Fibroblast of pulmonary artery (primary cell): ENCODE data around the gene NFKBIB.
"Not testable (repeated sequence)": the region's sequence is repeated elsewhere in the genome, so short reads cannot be mapped to it uniquely, and the experiment has no call there.

Experiments used
- DNase-seq: peaks from one replicate; pipeline ENCODE4 v3.0.0-alpha.2; 2010; ENCODE audit warnings: low read depth
- H3K4me3 ChIP-seq: replicated peaks from 2 replicates; pipeline ENCODE4 v1.5.1; 2011; ENCODE audit warnings: low read depth, mild to moderate bottlenecking, control low read depth, low read length, moderate library complexity
- TF ChIP-seq, protein P1 (sequence below): IDR thresholded peaks from 2 replicates; pipeline ENCODE4 v1.5.1; 2011; ENCODE audit warnings: mild to moderate bottlenecking, control low read depth, low read length, inconsistent platforms; ENCODE audit errors: missing control alignments

Gene NFKBIB

DNA sequence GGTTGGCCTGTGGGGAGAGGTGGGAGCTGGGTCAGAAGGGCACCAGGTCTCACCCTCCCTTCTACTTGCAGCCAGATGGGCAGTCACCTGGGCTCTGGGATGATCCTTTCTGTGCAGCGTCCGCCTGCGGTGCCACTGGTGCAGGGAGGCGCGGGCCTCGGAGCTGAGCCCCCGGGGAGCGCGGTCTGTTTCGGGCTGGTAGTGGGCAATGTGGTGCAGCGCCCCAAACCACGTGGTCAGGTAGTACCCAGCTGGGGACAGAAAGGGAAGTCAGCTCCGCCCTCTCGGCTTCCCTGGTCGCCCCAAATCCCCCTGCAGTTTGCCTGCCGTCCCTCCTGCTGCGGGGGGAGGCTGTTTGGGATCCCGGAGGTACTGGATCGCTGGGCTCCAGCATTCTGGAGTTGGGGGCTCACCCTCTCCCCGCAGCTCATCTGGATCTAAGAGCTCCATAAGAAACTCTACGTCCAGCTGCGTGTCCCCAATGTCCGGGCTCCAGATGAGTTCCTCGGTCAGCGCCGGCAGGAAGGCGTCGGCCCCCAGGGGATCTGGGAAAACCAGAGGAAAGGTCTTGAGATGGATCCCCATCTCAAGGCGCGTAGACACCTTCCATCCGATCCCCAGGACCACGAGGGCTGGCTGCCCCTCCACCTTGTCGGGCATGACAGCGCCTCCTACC lies 30.5 kb upstream of the NFKBIB start:
- TF ChIP-seq, protein P1, sequence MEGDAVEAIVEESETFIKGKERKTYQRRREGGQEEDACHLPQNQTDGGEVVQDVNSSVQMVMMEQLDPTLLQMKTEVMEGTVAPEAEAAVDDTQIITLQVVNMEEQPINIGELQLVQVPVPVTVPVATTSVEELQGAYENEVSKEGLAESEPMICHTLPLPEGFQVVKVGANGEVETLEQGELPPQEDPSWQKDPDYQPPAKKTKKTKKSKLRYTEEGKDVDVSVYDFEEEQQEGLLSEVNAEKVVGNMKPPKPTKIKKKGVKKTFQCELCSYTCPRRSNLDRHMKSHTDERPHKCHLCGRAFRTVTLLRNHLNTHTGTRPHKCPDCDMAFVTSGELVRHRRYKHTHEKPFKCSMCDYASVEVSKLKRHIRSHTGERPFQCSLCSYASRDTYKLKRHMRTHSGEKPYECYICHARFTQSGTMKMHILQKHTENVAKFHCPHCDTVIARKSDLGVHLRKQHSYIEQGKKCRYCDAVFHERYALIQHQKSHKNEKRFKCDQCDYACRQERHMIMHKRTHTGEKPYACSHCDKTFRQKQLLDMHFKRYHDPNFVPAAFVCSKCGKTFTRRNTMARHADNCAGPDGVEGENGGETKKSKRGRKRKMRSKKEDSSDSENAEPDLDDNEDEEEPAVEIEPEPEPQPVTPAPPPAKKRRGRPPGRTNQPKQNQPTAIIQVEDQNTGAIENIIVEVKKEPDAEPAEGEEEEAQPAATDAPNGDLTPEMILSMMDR = no peak
- H3K4me3 ChIP-seq = peak overlapping the region; percentile 49
- DNase-seq = no peak

DNA sequence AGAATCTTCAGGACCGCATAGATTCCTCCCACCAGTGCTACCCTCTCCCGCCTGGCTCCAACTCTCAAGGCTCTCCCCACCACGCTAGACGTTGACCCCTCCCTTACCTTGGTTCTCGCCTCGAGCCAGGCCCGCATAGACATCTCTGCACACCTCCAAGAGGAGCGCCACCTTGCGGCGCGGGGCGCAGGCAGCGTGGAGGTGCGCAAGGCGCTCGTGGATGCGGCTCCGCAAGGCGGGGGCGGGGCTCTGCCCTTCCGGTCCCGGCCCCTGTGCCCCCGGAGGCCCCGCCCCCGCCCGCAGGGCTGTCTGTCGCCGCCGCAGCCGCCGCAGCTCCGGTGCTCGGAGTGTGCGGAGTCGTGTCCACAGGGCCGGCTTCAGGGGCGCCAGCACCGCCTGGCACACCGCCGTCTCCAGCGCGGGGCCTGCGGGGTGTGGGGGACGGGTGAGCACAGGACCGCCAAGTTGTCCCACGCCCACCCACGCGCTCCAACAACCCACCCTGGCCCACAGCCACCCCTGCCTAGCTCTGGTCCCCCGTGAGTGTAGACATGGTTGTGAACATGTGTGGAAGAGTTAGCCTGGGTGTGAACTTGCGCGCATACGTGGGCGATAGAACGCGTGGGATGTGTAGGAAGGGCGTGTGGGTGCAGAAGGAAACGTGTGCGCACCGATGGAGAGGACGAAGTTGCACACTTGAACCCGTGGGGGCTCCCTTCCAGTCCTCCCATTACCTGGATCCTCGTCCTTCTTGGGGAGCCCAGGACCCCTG lies 29.7 kb upstream of the NFKBIB start:
- TF ChIP-seq, protein P1 = peak; percentile 63
- peak; percentile 62 for DNase-seq
- H3K4me3 ChIP-seq = peak overlapping the region; percentile 49

DNA sequence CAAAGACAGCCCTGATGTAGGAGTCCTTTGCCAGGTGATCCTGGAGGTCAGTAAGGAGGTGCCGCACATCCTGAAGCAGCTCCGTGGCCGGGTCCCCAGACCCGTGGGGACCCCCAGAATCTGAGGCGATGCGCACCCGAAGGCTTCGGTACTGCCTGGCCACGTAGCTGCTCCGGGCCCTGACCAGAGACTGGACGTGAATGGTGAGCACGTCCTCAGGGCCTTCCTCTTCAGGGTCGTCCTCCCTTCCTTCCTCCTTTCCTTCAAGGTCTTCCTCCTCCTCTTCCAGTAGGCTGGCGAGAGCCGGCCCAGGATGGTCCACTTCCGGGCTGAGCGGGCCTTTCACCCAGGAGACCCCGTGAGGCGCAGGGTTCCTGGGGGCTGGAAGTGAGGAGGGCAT lies 29.2 kb upstream of the NFKBIB start:
- TF ChIP-seq, protein P1 = no peak
- DNase-seq = no peak
- H3K4me3 ChIP-seq = no peak overlapping the region

DNA sequence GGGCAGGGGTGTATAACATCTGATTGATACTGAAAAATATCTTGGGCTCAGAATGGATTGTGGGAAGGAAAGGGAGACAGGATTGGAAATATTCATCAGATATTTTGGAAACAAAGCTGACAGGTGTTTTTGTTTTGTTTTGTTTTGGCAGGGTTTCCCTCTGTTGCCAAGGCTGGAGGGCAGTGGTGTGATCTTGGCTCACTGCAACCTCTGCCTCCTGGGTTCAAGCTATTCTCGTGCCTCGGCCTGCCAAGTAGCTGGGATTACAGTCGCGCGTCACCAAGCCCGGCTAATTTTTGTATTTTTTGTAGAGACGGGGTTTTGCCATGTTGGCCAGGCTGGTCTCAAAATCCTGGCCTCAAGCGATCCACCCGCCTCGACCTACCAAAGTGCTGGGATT lies 26.4 kb upstream of the NFKBIB start:
- H3K4me3 ChIP-seq, DNase-seq: not testable (repeated sequence)

DNA sequence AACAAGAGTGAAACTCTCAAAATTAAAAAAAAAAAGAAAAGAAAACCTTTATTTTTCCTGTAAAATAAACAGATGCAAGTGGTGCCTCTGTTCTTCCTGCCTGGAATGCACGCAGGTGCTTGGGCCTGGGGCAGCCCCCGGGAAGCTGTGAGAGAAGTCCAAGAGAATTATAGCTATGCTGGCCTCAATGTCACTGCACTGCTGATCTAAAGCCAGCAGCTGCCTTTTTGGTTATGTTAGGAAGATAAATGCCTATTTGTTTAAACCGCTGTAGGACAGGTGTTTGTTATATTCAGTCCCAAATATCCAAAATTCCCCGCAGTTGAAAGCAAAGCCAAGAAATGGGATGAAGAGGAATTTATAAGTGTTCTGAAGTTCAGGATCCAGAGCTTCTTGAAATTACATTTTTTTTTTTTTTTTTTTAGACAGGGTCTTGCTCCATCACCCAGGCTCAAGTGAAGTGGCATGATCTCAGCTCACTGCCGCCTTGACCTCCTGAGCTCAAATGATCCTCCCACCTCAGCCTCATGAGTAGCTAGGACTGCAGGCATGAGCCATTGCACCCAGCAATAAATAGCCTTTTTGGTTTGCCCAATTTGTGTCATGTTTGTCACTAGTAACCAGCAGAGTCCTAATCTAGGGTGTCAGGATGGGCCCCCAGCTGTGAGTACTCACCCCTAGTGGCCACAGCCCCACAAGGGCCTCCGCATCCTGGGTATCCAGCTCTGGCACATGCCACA lies 23.9 kb upstream of the NFKBIB start:
- DNase-seq = no peak
- TF ChIP-seq, protein P1 = no peak

DNA sequence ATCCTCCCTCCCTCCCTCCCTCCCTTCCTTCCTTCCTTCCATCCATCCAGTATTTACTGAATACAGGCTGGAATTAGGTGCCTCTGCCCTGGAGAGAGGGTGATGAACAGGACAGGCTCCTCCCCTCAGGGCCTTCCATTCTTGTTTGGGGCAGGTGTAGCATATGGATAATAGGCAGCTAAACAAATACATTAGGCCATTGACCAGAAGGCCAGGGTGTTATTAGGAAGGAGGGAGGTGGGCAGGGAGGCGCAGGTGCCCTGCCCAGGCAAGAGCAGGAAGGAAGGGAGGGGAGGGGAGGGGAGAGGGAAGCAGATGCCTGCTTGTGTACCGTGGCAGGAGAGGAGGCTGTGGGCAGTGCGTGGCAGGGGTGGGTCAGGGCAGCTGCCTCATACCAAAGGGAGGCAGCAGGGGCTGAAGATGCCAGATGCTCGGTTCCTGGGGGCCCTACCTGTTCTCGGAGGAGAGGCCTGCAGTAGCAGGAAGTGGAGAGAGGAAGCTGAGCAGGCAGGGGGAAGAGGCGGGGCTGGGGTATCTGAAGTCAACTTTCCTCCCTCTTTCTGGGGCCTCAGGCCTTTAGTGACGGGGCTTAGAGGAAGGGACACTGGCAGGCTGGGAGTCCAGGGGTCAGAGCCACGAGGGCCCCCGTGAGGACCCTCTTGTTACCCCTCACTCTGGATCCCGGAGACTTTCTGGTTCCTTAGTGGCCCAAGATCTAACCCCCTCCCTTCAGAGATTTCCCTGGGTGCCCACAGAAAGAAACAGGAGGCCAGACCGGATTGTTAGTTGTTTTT lies 21.8 kb upstream of the NFKBIB start, which contains the start of gene RINL:
RINL (minus strand) TSS at position 495 of the 794 bp plus-strand sequence. CDS start 1,533 bp downstream, outside the sequence.
- TF ChIP-seq, protein P1 = no peak
- no peak for DNase-seq
- H3K4me3 ChIP-seq = no peak within 1 kb of the TSS

More for the DNA sequence above, 23.9 kb upstream of the NFKBIB start:
- no peak overlapping the region for H3K4me3 ChIP-seq
